Fibroblast of skin of back (primary cell): Measurements from ENCODE around the gene RNF123. TPM values are rescaled to one million over a fixed set of nuclear protein-coding genes. Genes with fewer than 3 reads are reported as not detected.
A peak's percentile ranks its signal among the peaks of the same experiment; 100 is the strongest.

Experiments
- DNase-seq: peaks from one replicate; pipeline ENCODE4 v3.0.0-alpha.2; 2013
- polyA plus RNA-seq, 2 experiments: library from polyadenylated mRNA; unstranded; fragments of 120-200 nt; gene quantifications; one replicate each; pipeline ENCODE4 v1.2.1, GENCODE V29; 2013; ENCODE audit not compliant: insufficient read length in 2 of 2

The RNF123 gene
- 28.3 TPM for polyA plus RNA-seq (2013, experiment 1 of 2; ENCODE audit: insufficient read length)
- polyA plus RNA-seq (2013, experiment 2 of 2; ENCODE audit: insufficient read length) = 29.7 TPM

DNA sequence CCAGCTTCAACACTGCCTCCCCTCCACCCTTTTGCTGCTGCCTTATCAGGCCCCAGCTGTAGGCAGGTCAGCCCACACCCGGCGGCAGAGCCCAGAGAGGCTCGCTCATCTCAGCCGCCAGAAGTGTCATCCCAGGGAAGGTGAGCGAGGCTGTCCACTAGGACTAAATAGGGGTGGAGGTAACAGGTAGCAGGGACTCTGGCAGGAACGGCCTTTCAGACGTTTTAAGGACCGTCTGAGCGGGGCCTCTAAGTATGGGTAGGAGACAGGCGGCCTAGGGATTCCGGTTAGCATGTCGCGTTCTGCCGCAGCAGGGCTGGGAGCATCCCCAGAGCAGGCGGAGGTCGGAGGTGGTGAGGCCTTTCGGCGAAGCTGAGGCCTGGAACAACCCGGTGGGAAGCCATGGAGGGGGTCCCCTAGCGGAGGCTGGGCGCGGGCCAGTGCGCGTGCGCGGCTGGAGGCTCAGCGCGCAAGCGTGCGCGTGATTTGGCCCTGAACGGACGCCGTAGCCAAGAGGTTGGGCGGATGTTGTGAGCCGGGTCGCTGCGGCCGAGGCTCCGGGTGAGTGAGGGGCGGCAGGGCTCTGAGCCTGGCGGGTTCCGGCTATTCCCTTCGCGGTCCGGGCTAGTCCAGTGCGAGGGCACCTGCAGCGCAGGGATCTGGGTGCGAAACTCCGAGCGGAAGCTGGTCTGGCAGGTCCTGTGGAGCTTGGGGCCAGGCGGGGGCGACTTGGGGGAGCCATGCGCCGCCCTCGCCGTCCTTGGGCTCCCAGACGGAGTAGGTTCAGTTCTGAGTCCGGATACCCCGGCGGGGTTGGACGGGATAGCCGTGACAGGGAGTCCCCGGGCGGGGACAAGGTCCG lies at the start of gene RNF123, which contains the start of gene MST1:
TSS of gene RNF123 (plus strand) at position 512 of the 862 bp plus-strand sequence. CDS start 1,609 bp downstream, outside the sequence.
TSS of gene MST1 (minus strand) at position 429 of the 862 bp plus-strand sequence. CDS start 783 bp downstream, outside the sequence.
- peak; percentile 94 for DNase-seq

DNA sequence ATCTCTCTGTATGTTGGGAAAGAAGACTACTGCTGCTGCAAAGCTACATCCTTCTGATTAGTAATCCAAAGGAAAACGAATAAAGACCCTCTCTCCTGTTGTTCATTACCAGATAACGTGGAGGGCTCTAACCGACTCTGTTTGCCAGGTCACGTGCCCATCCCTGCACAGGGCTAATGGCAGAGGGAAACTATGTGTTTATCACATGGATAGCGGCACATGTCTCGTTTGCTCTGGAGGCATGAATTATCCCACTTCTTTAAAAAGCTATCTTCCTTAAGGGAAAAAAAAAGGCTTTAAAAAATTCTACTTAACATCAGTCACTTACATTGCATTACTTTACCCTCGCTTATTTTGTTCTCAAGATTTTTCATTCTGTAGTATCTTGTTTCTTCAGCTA lies 48.1 kb upstream of the RNF123 start:
- DNase-seq = no peak

DNA sequence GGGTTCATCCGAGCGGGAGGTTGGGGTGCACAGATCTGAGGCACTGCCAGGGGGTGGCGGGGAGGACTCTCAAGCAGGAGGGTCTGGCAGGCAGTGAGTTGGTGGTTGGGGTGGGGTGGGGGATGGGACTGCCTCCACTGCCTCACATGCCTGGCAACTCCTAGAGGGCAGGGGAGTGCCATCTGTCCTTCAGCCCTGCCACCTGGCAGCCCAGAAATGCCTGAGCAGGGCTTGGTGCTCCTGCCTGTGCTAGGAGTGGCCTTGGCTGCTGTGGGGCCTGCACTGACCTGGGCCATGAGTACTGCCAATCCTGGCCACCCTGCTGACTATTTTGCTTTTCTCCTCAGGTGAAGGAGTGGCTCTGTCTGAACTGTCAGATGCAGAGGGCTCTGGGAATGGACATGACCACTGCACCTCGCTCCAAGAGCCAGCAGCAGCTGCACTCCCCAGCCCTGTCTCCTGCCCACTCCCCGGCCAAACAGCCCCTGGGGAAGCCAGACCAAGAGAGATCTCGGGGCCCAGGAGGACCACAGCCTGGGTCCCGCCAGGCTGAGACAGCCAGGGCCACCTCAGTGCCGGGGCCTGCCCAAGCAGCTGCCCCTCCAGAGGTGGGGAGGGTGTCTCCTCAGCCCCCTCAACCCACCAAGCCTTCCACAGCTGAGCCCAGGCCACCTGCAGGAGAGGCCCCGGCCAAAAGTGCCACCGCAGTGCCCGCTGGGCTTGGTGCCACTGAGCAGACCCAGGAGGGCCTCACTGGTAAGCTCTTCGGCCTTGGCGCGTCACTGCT lies 47.2 kb upstream of the RNF123 start:
- no peak for DNase-seq

DNA sequence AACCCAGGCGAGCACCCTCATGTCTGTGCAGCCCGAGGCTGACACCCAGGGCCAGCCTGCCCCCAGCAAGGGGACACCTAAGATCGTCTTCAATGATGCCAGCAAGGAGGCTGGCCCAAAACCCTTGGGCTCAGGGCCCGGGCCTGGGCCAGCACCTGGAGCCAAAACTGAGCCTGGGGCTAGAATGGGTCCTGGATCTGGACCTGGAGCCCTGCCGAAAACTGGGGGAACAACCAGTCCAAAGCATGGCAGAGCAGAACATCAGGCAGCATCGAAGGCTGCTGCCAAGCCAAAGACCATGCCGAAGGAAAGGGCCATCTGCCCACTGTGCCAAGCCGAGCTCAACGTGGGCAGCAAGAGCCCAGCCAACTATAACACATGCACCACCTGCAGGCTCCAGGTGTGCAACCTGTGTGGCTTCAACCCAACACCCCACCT lies 46.6 kb upstream of the RNF123 start:
- DNase-seq = no peak

DNA sequence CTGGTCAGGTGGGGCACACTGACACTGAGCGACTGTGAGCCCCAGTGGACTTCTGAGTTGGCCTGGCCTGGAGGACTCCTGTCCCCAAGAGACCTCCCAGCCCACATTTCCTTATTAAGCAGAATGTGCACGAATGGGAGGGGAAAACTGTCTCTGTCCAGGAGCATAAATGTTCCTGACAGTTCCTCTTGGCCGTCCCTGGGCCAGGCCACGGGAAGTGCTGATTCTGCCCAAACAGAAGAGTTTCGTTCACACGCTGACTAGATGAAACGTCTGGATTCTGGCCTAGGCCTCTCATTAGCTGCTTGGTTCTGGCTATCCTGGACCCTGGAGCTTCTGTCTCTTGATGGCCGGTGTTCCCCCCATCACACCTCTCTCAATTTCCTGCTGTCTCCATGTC lies 44.7 kb upstream of the RNF123 start:
- DNase-seq = no peak

DNA sequence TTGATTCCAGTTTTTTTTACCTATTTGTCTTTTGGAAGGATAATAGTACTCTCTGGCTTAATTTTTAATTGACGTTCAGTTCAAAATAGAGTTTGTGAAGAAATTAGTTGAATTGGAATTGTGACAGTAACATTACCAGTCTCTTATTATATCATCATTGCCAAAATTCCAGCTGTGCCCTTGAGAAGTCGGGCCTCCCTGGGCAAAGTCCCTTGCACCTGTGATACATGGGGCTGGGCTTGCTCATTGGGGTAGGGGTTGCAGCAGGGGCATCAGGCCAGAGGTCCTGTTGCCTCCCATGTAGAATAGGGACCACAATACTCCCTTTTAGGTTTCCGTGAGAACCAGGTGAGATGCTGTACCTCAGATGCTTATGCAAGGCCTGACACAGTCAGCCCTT lies 43.1 kb upstream of the RNF123 start:
- DNase-seq = no peak

DNA sequence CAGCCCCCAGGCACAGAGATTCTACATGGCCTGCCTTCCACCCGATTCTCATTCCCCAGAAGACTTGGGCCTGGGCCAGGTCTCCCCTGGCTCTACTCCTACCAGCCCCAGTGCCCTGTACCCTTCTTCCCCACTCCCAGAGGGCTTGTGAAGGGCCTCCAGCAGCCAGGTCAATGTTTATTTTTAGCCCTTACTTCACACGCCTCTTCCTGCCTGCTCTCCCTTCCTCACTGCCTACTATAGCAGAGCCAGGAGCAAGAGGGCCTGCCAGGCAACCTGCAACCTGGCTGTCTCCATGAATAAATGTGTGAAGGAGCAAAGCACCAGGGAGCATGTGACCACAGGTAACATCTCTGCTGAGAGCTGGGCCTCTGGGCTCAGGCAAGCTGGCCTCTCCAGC lies 41.6 kb upstream of the RNF123 start:
- DNase-seq = no peak

DNA sequence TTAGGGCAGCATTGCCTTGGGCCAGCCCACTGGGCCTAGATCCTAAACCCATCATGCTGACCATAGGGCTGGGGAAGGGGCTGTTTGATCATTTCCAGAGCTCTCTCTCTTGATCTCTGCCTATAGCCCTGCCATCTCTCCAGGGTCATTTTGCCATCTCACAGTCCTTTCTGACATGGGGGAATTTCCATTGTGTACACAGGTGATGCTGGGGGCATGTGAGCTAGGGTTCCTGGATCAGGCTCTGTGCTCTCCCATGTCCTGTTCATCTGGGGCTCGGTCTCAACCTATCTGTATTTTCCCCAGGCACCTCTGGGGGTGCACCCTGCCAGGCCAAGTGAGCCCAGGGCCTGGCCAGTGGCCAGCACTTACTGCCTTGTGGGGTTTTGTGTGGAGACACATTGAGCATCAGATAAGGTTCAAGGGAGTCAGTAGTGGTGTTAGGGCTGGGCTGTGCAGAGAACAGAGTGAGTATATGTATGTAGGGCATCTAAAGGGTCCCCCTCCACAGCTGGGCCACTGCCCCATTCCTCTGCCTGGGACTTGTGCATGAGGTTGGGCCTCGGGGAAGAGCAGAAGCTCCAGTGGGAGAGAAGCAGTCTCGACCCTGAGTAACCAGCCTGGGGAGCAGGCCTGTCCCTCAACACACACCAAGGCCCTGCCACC lies 40.9 kb upstream of the RNF123 start:
- no peak for DNase-seq

DNA sequence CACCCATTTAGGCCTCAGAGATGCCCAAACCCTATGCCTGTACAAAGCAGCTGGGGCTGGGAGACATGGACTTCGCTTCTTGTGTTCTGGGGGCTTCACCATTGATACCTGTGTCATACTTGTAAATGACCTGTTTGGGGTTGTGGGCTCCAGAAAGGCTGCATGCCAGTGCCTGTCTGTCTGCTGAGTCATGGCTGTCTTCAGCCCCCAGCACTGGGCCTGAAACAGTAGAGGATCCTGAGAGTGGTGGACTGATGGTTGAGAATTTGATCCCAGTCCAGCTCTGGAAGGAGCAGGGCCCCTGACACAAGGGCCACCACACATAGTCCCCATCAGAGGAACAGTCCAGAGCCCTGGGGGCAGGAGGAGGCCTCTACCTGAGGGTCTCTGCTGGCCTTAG lies 39.8 kb upstream of the RNF123 start:
- no peak for DNase-seq

DNA sequence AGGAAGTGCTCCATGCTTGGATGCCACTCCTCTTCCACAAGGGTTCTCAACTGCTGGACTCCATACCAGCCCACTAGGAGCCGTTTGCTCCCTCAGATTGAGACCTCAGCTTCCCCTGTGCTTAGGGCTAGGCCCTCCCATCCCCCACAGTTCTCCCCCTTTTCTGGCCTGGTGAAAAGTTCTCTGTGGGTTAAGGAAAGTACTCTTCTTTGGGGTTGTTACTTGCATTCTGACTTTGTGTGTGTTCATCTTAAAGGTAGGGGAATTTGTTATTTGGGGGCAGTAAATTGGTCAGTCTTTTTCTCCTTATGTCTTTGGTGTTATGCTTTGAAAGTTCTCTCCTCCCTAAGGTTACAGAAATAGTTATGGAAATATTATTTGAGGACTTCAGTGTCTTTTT lies 39.2 kb upstream of the RNF123 start:
- DNase-seq = no peak

DNA sequence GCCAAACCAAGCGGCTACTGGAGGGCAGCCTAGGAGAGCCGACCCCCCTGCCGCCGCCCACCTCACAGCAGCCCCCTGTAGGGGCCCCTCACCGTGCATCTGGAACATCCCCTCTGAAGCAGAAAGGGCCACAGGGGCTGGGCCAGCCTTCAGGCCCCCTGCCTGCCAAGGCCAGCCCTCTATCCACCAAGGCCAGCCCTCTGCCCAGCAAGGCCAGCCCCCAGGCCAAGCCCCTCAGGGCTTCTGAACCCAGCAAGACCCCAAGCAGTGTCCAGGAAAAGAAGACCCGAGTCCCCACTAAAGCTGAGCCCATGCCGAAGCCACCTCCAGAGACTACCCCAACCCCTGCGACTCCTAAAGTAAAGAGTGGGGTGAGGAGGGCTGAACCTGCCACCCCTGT lies 38.7 kb upstream of the RNF123 start:
- no peak for DNase-seq

DNA sequence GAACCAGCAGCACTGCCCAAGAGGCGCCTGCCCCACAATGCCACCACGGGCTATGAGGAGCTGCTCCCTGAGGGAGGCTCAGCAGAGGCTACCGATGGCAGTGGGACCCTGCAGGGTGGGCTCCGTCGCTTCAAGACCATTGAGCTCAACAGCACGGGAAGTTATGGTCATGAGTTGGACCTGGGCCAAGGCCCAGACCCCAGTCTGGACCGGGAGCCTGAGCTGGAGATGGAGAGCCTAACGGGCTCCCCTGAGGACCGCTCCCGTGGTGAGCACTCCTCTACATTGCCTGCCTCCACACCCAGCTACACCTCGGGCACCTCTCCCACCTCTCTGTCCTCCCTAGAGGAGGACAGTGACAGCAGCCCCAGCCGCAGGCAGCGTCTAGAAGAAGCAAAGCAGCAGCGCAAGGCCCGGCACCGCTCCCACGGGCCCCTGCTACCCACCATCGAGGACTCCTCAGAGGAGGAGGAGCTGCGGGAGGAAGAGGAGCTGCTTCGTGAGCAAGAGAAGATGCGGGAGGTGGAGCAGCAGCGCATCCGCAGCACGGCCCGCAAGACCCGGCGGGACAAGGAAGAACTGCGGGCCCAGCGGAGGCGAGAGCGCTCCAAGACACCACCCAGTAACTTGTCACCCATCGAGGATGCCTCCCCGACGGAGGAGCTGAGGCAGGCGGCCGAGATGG lies 37.0 kb upstream of the RNF123 start:
- DNase-seq = no peak

DNA sequence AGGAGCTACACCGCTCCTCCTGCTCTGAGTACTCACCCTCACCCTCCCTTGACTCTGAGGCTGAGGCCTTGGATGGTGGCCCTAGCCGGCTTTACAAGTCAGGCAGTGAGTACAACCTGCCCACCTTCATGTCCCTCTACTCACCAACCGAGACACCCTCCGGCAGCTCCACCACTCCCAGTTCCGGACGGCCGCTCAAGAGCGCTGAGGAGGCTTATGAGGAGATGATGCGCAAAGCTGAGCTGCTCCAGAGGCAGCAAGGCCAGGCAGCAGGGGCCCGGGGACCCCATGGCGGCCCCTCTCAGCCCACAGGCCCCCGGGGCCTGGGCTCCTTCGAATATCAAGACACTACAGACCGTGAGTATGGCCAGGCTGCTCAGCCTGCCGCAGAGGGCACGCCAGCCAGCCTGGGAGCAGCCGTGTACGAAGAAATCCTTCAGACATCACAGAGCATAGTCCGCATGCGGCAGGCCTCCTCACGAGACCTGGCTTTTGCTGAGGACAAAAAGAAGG lies 36.4 kb upstream of the RNF123 start:
- no peak for DNase-seq

DNA sequence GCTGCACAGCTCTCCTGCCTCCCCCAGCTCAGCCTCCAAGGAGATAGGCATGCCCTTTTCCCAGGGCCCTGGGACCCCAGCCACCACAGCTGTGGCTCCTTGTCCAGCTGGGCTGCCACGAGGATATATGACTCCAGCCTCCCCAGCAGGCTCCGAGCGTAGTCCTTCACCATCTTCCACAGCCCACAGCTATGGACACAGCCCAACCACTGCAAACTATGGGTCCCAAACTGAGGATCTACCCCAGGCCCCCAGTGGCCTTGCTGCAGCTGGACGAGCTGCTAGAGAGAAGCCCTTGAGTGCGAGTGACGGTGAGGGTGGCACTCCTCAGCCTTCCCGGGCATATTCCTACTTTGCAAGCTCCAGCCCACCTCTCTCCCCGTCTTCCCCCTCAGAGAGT lies 35.7 kb upstream of the RNF123 start:
- no peak for DNase-seq

DNA sequence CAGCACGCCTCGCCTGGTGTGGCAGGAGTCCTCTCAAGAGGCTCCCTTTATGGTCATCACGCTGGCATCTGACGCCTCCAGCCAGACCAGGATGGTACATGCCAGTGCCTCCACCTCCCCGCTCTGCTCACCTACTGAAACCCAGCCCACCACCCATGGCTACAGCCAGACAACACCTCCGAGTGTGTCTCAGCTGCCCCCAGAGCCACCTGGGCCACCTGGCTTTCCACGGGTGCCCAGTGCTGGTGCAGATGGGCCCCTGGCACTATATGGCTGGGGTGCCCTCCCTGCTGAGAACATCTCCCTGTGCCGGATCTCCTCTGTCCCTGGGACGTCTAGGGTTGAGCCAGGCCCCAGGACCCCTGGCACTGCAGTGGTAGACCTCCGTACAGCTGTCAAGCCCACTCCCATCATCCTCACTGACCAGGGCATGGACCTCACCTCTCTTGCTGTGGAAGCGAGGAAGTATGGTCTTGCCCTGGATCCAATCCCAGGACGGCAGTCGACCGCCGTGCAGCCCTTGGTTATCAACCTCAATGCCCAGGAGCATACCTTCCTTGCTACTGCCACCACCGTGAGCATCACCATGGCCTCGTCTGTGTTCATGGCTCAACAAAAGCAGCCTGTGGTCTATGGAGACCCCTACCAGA lies 35.1 kb upstream of the RNF123 start:
- DNase-seq = no peak

DNA sequence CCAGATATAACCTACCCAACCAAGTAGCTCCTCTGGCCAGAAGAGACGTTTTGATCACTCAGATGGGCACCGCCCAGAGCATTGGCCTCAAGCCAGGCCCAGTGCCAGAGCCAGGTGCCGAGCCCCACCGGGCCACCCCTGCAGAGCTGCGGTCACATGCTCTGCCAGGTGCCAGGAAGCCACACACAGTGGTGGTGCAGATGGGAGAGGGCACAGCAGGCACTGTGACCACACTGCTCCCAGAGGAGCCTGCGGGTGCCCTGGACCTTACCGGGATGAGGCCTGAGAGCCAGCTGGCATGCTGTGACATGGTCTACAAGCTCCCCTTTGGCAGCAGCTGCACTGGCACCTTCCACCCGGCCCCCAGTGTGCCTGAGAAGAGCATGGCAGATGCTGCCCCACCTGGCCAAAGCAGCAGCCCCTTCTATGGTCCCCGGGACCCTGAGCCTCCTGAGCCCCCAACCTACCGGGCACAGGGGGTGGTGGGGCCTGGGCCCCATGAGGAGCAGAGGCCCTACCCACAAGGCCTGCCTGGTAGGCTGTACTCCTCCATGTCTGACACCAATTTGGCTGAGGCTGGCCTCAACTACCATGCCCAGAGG lies 34.3 kb upstream of the RNF123 start:
- DNase-seq = no peak

DNA sequence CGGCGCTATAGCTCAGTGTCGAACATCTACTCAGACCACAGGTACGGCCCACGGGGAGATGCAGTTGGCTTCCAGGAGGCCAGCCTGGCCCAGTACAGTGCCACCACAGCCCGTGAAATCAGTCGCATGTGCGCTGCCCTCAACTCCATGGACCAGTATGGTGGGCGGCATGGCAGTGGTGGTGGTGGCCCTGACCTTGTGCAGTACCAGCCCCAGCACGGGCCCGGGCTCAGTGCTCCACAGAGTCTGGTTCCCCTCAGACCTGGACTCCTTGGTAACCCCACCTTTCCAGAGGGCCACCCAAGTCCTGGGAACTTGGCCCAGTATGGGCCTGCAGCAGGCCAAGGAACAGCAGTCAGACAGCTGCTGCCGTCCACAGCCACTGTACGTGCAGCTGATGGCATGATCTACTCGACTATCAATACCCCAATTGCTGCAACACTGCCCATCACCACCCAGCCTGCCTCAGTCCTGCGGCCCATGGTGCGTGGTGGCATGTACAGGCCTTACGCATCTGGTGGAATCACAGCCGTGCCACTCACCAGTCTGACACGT lies 33.5 kb upstream of the RNF123 start:
- DNase-seq = no peak

DNA sequence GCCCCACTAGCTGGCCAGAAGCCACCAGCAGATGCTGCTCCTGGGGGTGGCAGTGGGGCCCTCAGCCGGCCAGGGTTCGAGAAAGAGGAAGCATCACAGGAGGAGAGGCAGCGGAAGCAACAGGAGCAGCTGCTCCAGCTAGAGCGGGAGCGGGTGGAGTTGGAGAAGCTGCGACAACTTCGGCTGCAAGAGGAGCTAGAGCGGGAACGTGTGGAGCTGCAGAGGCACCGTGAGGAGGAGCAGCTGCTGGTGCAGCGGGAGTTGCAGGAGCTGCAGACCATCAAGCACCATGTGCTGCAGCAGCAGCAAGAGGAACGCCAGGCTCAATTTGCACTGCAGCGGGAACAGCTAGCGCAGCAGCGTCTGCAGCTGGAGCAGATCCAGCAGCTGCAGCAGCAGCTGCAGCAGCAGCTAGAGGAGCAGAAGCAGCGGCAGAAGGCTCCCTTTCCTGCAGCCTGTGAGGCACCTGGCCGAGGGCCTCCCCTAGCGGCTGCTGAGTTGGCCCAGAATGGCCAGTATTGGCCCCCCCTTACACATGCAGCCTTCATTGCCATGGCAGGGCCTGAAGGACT lies 32.7 kb upstream of the RNF123 start:
- peak; percentile 14 for DNase-seq

DNA sequence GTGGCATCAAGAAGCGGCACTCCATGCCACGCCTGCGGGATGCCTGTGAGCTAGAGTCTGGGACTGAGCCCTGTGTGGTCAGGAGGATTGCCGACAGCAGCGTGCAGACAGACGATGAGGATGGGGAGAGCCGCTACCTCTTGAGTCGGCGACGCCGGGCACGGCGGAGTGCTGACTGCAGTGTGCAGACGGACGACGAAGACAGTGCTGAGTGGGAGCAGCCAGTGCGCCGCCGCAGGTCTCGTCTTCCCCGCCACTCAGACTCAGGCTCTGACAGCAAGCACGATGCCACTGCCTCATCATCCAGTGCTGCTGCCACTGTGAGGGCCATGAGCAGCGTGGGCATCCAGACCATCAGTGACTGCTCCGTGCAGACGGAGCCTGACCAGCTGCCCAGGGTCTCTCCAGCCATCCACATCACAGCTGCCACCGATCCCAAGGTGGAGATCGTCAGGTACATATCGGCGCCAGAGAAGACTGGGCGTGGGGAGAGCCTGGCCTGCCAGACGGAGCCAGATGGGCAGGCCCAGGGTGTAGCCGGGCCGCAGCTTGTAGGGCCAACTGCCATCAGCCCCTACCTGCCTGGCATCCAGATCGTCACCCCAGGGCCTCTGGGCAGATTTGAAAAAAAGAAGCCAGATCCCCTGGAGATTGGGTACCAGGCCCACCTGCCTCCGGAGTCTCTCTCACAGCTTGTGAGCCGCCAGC lies 32.0 kb upstream of the RNF123 start:
- no peak for DNase-seq

DNA sequence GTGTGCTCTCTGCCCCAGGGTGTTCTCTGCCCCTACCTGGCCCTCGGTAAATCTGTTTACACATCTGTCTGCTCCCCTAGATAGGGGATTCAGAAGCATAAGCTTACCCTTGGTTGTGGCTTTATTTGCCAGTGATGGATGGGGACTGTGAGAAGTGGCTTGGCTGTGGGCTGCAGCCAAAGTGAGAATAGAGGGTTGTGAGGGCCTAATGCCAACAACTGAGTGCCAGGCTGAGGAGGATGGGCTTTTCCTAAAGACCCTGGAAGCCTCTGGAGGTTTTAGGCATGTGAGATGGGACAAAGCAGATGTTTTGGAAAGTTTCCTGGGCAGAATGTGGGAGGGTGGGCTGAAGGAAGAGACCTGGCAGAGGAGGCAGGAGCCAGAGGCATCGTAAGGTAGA lies 30.6 kb upstream of the RNF123 start:
- DNase-seq = no peak
